ENCODE data around the gene FOXP1.
A peak's percentile ranks its signal among the peaks of the same experiment; 100 is the strongest.

The FOXP1 gene

GRCh38 chr3:71398157-71398836, 185.2 kb downstream of the FOXP1 start:
- peak; percentile 44 for DNase-seq (ENCODE audit: low read depth)

DNA sequence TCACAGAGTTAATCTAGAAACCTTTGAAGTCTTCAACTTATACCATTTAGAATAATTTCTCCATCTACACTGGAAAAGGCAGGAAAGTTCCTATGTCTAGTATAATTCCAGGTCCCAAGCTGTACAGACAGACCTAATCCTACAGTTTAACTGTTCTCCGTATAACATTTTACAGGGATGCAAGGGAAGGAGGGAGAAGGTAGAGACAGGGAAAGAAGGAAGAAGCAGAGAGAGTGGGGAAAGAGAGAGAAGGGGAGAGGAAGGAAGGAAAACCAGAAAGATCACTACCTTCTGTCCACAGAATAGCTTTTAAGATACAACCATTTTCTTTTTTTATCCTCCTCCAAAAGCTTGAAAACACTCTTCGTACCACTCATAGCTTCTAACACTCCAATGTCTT, 185.8 kb downstream of the FOXP1 start:
- no peak for DNase-seq (ENCODE audit: low read depth)

DNA sequence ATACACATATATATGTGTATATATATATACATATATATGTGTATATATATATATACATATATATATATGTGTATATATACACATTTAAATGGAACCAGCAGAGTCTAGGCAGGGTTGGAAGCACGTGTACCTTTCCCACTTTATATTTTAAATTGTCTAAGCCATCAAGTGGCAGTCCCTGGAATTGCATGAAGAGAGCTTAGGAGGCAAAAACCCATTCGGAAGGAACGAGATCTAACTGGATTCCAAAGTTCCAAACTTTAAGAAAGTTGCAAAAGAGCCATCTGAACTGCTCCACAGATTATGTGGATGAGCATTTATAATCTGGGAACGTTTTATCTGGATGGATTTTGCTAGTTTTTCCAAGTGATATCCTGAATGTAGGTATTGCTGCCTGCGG, 186.5 kb downstream of the FOXP1 start:
- peak; percentile 40 for DNase-seq (ENCODE audit: low read depth)

- peak; percentile 76 for DNase-seq (ENCODE audit: low read depth)
Observed at GRCh38 chr3:71395927-71396695, 187.4 kb downstream of the FOXP1 start.

DNA sequence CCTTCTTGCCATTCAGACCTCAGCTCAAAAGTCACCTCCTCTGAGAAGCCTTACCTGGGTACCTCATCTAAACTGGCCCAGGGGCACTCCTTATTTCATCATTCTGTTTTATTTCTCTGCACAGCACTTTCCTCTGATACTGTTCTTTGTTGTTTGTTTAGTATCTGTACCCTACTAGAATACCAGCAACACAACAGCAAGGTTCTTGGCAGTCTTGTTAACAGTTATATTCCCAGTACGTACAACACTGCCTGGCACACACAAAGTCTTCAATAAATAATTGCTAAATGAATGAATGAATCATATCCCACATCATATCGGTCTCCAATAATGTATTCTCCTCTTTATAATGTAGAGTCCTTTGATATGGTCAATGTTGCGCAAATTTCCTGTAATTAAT, 188.1 kb downstream of the FOXP1 start:
- no peak for DNase-seq (ENCODE audit: low read depth)

GRCh38 chr3:71393745-71394144, 189.8 kb downstream of the FOXP1 start:
- no peak for DNase-seq (ENCODE audit: low read depth)

GRCh38 chr3:71393093-71393492, 190.4 kb downstream of the FOXP1 start:
- DNase-seq (ENCODE audit: low read depth), result peak; percentile 12

- DNase-seq (ENCODE audit: low read depth), result no peak
Observed at GRCh38 chr3:71392251-71392650, 191.3 kb downstream of the FOXP1 start.

DNA sequence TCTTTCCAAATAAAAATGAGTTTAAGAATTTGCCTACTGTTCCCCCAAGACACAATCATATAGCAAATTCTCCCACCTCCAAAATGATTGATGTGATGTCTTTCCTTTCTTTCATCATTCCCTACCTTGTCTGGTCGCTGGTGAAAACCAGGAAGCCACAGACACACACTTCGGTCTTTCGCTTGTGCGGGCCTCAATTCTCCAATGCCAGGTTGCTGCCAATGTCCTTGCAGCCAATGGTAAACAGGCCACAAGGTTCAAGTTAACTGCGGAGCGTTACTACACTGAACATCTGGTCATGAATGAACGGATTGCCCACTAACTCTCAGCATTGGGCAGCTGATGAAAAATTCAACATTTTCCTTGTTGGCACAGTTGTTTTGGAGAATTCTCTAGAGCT, 192.2 kb downstream of the FOXP1 start:
- DNase-seq (ENCODE audit: low read depth), result no peak

DNA sequence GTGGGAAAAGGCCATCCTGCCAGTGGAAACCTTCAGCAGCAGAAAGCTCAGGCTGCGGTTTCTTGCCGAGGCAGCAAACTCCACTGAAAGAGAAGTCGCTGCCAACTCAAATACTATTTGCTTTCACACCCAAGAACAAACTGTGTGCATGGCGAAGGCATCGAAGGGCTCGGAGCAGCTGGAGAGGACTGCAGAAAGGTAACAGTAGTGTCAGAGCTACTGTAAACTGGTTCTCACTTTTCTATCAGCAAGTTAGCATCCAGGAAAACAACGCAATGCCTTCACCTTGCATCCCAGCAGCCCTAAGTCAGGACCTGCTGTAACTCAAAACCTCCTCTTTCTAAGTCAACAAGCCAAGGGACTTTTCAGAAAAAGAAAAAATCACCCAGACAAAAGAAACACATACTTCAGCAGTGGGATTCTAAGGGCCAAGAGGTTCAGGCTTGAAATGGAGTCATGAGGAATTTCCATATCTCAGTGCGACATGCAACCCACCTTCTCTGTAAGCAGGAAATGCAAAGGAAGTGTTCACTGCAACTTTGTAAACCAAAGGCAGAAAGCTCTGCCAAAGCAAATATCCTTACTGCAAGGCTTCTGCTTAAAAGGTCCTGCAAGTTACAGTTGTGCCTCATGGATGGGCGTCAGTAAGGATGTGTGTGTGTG, 193.5 kb downstream of the FOXP1 start:
- peak; percentile 63 for DNase-seq (ENCODE audit: low read depth)

DNA sequence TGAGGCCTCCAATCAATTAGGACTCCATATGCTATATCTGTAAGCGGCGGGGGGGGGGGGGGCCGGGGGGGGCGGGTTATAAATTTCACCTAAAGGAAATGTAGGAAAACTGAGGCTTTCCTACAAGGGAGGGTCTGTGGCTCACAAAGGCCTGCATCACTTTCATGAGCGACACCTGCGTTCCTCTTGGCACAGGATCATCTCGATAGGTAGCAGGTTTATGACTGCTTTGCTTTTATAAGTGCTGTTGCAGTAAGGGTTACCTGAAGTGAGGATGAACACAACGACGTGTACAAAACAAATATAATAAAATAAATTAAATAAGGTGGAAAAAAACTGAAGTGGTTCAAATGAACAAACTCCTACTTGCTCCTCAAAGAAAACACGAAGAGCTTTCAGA, 194.3 kb downstream of the FOXP1 start:
- DNase-seq (ENCODE audit: low read depth), result no peak

DNA sequence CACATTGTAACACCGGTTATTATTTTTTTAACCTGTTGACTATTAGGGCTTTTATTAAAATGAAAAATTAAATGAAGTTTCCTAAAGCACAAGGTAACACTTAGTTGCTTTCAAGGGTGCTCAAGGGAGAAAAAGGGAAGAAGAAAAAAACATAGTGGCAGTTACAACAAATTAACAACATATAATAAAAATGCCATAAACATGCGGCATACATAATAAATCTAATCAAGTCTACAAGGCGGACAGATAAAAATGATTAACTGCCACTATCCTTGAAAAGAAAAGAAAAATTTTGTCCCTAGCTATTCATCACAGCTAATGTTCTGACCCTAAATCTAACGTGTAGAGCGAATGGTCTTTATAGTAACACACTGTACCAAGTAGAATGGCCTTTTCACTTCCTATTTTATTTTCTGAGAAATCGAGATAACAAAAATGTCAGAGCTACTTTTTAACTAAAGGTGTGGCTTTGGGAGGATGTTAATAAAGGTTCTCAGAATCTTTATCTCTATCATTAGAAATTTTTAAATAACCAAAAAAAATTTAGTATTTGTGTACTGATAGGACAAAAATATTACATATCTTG, 194.9 kb downstream of the FOXP1 start:
- DNase-seq (ENCODE audit: low read depth), result no peak

GRCh38 chr3:71387586-71387985, 195.9 kb downstream of the FOXP1 start:
- no peak for DNase-seq (ENCODE audit: low read depth)

DNA sequence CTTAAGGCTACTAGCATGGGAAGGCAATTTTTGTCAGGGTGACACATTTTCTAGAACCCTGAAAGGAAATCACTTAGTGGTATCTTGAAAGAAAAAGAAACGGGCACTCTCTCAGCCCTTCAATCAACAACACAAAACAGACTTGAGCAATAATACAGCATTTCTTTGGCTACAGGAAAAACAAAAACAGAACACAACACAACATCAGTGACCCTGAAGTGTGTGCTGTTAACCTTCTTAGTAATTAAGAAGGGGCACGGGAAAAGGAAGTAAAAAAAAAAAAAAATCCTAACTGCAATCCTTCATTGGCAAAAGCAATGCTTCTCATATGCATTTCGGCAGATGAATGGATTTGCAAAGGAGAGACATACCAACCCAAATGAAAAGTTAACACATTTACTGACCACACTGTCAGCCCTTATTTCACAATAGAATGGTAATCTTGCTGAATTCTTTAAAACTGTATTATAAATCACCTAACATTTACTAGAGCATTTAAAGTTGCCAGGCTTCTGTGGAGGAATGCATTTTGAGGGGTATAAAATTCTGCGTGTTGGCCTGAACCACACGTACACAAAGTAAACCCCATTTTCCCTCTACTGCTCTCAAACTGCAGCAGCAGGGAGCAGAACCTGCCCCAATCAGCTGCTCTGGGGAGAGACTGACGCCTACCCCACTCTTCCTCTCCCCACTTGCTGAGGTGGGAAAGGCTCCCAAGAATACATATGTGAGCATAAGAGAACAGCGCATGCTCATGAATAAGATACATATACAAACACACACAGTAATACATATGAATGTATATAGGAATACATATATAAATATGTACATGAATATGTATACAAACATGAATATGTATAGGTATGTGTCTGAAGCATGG, 198.5 kb downstream of the FOXP1 start:
- peak; percentile 21 for DNase-seq (ENCODE audit: low read depth)

DNA sequence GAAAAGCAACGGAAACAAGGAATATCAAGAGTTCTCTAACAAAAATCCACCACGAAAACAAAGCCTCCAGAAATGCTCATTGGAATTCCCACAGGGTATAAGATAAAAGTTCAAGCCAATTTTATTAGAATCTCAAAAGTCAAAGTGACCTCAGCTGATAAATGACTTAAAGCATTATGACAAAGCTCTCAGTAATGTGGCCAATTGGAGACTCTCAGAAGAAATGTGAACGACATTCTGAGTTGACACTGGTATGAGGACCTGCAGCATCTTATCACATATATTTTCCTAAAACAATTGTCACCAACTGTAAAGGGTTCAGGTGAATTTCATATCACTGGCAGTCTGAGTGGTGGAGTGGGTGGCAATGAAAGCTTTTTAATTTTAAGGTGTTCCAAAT, 199.1 kb downstream of the FOXP1 start:
- peak; percentile 67 for DNase-seq (ENCODE audit: low read depth)

- peak; percentile 11 for DNase-seq (ENCODE audit: low read depth)
Observed at GRCh38 chr3:71380096-71380495, 203.4 kb downstream of the FOXP1 start.

DNA sequence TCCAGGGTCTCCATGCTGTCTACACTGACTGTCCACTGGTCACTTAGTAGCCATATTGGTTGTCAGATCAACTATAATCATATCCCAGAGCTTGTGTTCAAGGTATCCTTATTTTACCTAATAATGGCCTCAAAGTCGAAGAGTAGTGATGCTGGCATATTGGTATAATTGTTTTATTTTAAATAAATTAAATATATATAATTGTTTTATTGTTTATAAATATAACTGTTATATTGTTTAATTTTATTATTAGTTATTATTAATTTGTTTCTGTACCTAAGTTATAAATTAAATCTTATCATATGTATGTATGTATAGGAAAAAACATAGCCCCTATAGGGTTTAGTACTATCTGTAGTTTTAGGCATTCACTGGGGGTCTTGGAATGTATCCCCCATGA, 205.0 kb downstream of the FOXP1 start:
- no peak for DNase-seq (ENCODE audit: low read depth)

GRCh38 chr3:71376911-71377310, 206.6 kb downstream of the FOXP1 start:
- DNase-seq (ENCODE audit: low read depth), result no peak

- no peak for DNase-seq (ENCODE audit: low read depth)
Observed at GRCh38 chr3:71376503-71376902, 207.0 kb downstream of the FOXP1 start.

DNA sequence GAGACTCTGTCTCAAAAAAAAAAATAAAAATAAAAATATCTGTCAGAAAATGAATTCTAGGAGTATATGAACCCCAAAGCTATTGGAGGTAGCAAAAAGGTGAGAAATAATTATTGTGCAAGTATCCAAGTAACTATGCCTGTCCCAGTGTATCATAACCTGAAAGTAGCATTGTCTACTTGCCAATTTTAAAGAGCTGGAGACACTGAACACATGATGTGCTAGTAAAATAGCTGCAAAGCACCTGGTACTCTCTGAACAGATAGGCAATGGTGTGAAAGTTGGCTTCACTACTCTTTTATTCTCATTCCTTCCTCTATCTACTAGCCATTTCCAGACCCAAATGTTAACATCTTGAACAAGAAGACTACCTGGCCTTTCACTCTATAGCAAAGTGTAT, 208.9 kb downstream of the FOXP1 start:
- DNase-seq (ENCODE audit: low read depth), result no peak

DNA sequence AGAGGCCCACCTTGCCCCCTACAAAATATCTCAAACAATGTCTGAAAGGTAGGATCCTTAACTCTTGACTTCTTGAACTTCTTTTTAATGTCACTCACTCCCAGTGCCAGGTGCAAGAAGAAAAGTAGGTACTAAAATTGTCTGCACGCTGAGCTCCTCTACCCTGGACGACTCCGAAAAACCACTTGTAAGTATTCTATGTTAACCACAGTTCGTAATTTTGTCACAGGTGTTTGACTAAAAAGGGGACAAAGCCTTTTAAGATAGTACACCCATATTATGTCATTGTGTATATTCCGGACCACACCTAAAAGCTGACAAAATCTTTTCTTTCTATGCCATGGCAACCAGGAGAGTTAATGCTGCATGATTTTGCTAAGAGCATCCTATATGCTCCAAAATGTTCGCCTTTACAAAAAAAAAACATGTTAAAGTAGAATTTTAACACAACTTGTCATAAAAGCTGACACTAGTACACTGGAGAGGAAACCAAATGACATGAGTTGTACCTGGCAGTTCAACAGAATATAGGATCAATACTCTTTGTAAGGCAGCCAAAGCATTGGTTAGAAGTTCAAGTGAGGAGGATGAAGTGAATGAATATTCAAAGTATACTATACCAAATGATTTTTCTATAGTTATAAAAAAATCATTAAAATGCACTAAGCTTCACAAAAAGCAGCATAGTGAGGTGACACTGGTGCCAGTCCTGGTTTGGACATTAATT, 210.5 kb downstream of the FOXP1 start:
- DNase-seq (ENCODE audit: low read depth), result no peak
